HS-27A (cell line): ENCODE data around the gene ZNF497.
"Not testable (repeated sequence)": the region's sequence is repeated elsewhere in the genome, so short reads cannot be mapped to it uniquely, and the experiment has no call there.

ENCODE experiments used
- DNase-seq: peaks from one replicate; pipeline ENCODE4 v3.0.0-alpha.2; 2012; ENCODE audit warnings: low read depth, missing footprints

The ZNF497 gene

DNA sequence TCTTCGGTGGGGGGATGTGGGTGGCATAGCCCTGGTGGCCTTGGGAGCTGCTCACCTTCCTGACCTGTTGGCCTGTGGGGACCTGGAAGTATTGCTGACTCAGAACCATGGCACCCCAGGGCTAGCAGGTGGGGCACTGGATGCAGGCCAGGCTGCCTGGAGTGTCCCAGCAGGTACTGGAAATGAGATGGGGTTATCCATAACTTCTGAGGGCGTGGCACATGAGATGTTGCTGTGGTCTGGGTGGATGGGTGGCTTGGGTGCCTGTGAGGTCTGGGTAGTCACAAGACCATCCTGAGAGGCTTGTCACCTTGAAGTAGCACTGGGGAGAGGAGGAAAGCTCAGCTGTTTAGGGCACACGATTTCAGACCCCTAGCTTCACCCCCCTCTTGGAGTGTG, 32.3 kb upstream of the ZNF497 start:
- no peak for DNase-seq

DNA sequence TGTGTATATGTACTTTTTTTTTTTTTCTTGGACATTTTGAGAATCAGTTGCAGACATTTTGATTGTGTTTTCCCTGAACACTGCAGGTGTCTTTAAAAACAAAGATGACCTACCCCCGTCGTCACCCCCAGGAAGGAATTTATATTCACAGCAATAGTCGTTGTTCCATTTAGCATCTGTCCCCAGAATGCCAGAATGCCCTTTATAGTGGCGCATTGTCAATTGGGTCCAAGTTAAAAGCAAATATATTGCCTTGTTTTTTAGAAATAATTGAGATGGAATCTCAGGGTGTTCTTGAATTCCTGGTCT, 31.1 kb upstream of the ZNF497 start:
- no peak for DNase-seq

DNA sequence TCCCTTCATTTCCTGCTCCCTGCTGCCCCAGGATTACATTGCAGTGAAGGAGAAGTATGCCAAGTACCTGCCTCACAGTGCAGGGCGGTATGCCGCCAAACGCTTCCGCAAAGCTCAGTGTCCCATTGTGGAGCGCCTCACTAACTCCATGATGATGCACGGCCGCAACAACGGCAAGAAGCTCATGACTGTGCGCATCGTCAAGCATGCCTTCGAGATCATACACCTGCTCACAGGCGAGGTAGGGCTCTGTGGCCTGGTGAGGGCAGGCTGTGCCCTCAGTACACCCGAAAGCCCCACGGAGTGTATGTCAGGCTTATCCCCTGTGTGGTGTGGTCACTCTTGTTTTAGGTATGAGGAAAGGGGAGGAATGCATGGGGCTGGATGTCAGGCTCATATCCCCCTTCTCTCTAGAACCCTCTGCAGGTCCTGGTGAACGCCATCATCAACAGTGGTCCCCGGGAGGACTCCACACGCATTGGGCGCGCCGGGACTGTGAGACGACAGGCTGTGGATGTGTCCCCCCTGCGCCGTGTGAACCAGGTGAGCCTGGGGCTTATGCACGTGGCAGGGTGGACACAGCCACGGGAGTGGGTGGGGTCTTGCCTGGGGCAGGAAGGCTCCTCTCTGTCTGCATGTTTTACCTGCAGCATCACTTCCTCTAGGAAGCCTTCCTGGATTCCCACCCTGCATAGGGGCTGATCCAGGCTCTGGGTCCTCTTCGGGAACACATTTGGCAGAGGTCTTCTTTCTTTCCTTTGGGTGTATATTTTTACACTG, 30.6 kb upstream of the ZNF497 start:
- DNase-seq: no peak

DNA sequence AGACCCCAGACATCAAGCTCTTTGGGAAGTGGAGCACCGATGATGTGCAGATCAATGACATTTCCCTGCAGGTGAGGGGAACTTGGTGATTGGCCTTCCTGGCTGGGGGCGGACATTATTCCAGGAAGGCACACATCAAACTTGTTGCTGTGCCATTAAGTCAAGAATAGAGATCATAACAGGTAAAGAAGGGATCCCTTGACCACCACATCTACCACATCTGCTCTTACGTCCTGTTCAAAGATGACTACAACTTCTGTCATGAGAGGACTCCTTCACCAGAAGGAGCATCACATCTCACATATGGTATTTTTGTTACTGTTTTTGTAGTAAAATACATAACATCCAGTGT, 25.6 kb upstream of the ZNF497 start:
- DNase-seq: no peak

DNA sequence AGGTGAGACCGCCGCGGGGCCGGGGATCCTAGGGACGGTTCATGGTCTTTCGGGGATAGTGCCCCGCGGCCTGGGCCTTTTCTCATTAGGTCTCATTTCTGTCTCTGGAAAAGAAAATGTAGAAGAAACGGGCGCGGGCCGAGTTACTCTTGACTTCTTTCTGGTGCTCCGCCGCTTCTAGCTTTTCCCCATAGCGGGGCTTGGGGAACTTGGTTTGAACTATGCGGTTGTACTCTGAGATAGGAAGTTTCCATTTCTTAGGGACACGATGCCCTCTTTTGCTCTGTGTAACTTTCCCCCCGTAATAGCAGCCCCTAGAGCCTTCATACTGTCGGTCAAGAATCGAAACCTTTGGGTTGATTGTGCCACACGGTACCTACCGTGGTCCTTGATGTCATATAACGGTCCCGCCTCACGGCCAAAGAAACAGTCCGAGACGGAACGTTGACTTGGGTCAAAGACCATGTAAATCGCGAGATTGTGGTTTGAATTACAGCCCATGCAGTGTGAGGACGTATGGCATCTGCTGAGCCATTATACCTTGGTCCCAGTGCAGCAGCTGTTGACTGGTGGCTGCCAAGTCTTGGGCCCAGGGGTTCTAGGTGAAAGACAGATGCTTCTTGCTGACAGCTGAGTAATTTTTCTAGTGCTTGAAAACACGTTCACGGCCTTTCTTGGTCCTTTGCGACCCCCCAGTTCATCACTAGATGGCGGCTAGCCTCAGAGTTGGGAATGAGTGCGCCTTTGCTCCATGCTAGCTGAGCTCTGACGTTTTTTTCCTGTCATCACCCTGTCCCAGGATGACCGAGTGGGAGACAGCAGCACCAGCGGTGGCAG, 25.0 kb upstream of the ZNF497 start:
- DNase-seq: no peak

DNA sequence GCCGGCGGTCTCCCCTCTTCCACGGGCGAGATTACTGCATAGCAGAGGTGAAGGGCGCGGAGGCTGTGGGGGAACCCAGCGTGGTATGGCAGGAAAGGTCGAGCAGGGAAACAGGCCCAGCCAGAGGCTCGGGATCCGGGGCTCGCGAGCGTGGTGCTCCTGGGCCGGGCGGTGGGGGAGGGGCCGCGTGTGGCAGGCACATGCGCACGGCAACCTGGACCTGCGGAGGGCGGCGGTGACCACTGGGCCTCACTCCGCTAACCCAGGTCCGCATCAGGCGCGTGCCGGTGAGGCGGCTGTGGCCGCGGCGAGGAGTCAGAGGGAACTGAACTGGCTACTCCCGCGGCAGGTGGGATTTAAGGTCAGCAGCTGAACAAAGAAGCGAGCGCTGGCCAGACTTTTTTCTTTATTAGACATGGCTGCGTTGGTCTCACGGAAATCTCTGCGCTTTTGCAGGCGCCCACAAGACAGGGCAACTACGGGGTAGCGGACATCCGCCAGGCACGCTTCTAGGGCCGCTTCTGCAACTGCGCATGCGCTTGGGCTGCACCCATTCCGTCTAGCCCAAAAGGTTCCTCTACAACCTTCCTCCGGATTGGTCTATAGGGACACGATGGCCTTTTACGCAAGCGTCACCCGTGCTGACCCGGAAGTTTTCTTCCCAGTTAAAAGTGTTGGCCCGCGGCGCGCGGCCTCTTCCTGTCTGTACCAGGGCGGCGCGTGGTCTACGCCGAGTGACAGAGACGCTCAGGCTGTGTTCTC, 24.2 kb upstream of the ZNF497 start, which contains the start of gene RPS5:
Gene RPS5 (plus strand): TSS at position 694 of the 762 bp plus-strand sequence. CDS start 869 bp downstream, outside the sequence.
- DNase-seq: peak; percentile 99

DNA sequence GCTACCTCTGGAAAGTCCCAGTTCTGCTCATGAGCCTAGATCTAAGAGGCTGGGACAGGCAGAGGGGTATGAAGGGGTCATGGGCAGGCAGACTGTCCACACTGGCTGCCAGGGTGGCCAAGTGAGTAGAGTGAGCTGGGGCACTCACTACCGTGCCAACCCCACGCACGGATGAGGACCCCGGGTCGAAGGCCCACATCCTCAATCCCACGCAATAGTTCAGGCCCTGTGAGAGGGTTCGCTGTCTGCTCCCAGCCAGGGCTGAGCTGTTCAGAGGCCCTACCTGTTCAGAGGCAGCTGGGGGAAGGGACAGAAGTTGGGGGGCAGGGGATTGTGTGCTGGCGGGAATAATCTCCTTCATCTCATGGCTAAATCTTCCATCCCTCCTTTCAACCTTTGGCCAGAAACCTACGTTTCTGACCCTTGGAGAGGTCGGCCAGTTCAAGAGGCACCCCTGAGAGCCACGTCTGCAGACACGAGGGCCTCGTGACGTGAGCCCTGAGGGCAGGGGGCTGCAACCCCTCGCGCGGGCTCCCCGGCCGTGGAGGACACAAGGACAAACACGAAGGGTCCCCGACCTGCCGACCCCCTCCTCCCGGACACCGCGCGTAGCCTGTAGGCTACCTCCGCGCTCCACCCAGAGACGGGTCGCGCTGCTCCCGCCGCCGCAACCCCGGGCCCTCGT, 23.5 kb upstream of the ZNF497 start:
- no peak for DNase-seq

DNA sequence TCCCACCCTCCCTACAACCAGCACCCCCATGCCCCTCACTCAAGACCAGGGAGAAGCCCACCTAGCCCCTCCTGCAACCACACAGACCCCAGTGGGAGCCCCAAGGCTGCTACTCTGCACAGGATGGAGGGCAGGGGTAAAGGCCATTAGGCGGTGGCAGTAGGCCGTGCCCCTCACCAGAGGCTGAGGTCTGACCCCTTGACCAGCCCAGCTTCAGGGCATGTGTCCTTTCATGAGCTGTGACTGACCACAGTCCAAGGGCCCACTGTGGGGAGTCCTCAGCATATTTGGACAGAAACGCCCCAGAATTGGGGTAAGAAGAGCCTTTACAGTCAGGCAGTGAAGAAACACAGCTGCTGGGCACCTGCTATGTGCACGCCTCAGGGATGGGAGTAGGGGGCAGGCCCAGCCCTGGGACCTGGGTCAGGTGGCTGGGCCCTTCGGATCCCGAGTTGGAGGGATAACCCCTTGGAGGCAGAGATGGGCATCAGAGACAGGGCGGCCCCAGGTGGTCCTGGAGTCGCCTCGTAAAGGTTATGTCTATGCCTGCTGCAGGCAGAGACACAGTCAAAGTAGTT, 22.9 kb upstream of the ZNF497 start:
- no peak for DNase-seq

DNA sequence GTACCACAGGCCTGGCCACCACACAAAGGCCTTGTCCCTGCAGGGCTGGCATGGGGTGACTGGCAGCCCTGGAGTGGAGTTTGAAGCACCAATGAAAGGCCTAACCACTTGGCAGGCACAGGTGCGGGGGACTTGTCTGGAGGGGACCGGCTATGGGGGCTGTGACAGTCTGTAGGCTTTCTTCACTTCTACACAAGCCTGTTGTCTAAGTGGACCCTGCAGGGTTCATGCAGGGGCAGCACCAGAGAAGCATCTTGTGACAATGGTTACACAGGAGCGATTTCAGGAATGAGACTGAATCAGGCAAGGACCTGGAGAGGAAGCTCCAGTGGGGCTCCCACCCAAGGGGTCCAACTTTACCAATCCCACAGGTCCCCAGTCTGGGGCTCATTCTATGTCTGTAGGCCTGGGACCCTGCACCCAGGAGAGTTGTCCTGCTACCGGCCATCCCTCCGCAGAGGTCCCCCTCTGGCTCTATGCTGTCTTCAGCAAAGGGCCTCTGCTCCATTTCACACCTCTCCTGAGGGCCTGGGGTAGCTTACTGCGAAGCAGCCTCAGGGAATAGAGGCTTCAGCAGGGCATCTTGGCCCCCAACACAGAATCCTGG, 20.5 kb upstream of the ZNF497 start:
- no peak for DNase-seq

DNA sequence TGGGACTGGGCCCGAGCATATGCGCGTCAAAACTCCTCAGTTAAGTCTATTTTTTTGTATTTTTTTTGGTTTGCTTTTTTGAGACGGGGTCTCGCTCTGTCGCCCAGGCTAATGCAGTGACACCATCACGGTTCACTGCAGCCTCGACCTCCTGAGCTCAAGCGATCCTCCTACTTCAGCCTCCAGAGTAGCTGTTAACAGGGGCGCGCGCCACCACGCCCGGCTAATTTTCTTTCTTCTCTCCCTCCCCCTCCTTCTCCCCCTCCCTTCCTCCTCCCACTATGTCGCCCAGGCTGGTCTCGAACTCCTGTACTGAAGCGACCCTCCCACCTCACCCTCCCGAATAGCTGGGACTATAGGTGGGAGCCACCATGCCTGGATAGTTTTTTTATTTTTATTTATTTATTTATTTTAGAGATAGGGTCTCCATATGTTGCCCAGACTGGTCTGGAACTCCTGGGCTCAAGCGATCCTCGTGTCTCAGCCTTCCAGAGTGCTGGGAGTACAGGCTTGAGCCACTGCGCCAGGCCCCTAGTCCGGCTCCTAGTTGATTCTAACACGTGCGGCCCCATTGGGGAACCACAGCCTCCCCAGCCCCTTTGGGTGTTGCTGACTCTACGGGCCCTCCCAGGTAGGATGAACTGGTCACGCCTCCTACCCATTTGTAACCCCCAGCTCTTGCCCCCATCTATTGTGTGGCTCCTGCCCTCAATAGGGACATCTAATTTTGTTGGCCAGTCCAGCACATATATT, 19.1 kb upstream of the ZNF497 start:
- DNase-seq: no peak

DNA sequence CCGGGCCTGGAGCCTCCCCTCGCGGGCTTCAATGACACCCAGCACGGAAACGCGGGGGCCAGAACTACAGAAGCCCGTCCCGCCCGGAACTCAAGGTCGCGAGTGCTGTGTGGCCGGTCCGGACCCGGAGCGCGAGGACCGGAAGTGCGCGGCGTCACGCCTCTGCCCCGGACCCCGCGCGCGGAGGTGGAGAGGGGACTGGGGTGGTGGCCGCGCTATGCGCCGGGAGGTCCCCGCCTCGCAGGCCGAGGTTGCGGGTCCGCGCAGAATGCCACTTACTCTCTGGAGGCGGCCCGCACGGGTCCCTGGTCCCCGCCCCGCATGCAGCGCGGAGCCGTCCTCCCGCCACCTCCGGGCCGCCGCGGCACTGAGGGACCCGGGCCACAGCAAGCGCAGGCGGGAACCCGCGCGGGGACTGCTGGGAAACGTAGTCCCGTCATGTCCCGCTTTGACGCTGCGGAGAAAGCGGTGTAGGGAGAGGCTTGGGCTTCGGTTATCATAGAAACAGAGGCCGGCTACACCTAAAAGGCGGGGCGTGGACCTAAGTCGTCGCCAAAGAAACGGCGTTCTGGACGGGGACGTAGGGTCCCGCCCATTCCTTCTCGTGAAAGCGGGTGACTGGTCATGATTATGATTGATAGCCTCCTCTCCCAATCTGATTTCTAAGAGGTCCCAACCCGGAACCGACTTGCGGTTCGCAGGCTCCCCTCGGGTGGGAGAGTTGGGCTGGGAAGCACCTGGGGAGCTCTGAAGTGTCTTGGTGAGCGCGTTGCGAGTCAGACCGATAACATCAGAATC, 18.3 kb upstream of the ZNF497 start, which contains the start of gene ZNF837:
Gene ZNF837 (minus strand): TSS at position 369 of the 798 bp plus-strand sequence. CDS start 11,698 bp downstream, outside the sequence.
- DNase-seq: peak; percentile 100

DNA sequence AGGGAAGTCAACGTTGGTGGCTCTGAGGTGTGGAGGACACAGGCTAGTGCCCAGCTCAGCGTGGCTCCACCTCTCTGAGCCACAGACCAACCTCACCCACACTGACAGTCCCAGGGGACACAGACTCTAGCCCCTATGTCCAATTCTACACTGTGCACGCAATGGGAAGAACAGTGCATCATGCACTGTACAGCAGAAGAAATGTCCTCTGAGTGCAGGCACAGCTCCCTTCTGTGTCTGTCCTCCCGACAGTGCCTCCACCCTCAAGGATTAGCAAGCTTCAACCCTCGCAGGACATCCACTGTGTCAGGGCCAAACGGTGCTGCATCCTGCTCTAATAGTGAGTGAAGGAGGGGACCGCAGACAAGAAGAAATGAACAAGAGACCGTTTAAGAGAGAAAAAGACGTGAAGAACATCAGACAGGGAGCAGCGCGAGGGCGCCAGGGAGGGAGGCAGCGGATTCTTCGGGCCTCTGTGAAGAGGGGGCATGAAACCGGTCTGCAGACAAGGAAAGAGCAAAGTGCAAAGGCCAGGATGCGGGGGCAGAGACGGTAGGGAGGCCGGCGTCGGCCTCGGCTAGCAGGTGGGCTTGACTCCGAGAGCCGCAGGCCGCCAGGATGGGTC, 17.6 kb upstream of the ZNF497 start:
- DNase-seq: no peak

DNA sequence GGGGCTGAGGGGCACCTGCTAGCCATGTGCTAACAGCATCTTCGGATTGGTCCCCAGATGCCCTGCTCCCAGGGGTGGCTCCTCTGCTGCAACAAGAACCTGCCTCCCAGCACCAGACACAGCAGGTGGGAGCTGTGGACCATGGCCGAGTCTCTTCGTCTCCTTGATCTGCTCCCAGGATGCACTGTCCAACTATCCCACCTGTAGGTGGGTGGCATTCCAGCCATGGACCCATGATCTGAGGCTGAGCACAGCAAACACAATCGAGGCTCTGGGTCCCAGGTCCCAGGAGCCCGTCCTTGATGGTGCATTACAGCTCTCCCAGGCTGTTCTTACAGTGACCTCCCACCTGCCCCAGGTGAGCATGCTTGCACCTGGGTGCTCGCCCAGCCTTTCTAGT, 16.7 kb upstream of the ZNF497 start:
- DNase-seq: no peak

DNA sequence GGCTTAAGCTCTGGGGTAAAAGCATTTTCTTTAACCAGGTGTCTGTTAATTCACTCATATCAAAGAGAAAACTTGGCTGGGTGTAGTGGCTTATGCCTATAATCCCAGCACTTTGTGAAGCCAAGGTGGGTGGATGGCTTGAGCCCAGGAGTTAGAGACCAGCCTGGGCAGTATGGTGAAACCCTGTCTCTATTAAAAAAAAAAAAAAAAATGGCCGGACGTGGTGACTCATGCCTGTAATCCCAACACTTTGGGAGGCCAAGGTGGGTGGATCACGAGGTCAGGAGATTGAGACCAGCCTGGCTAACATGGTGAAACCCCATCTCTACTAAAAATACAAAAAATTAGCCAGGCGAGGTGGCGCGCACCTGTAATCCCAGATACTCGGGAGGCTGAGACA, 14.2 kb upstream of the ZNF497 start:
- DNase-seq: not testable (repeated sequence)

DNA sequence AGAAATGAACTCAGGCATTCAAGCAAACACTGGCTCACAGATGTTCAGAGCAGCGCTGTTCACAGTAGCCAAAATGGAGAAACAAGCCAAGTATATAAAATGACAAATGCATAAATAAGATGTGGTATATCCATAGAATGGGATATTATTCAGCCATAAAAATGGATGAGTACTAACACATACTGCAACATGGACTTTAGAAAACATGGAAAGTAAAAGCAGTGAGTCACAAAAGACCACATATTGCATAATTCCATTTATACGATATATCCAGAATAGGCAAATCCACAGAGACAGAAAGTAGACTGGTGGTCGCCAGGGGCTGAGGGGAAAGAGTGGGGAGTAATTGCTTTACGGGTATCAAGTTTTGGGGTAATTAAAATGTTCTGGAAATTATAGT, 11.6 kb upstream of the ZNF497 start:
- DNase-seq: no peak

DNA sequence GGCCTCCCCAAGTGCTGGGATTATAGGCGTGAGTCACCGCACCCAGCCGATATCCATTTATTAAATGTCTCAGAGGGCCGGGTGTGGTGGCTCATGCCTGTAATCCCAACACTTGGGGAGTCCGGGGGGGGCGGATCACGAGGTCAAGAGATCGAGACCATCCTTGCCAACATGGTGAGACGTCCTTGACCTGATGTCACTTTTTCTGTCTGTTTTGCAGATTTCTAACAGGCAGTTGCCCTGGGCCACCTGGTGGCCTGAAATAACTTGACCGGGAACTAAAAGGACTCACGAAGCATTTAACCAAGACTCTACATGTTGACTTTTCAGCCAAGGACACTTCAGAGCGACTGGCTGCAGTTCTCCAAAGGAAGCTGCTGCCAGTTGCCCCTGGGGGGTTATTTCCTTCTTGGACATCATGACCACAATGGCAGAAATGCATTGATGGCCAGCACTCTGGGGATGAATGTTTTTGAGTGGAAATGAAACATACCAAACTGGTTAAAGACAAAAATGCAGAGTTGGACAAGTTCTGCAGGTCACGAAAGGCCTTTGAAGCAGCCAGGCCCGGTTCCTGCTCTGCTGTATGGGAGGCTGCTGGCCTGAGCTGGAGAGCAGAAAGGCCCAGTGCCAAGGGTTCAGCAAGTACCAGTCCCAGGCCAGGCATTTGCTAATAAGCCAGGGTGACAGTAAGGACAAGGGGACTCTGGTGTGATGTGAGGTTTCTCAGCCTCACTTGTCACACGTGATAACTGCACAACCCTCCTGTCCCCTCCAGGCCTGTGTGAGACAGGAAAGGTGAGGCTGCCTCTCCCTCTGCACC, 10.0 kb upstream of the ZNF497 start:
- no peak for DNase-seq

DNA sequence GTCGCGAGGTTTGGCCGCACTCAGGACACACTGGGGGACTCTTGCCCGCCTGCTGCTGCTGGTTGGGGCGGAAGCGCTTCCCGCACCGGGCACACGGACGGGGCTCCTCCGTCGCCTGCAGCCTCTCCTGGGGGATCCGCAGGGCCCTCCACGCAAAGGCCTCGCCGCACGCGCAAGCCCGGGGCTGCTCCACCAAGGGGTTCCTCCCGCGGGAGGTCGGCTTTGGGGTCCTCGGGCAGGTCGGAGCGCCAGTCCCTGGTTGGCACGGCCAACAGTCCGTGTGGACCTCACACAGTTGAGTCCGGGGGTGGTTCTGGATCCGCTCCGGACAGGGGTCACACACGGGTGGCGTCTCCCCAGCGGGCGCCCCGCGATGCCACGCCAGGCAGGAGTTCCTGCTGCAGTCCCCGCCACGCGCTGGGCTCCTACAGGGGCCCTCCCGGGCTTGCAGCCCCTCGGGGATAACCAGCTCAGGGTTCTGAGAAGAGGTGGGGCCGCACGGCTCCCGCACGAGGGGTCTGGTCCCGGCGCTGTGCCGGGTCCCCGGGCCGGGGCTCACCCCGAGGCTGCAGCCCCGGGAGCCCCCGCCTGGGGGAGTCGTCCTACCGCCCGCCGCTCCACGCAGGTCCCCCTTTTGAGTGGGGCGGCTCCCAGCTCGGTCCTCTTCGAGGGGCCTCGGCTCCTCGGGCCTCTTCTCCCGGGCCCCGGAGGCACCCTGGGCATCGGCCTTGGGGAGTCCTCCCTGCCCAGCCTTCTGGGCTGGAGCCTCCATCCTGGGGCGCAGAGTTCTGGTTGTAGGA, 6.2 kb upstream of the ZNF497 start:
- DNase-seq: no peak
